HL-60/S4 (cell line): ENCODE data around the gene SEPTIN7.

Source experiments
- in situ Hi-C: fragments of 300-500 bp; cut with MboI; formaldehyde crosslinking; loops from 2 replicates; pipeline ENCODE4 v1.14.3; 2022; ENCODE audit warnings: low sequenced_read_pairs

SEPTIN7 gene

GRCh38 chr7:35785250-35785649 is 15.6 kb upstream of the SEPTIN7 start:
- in situ Hi-C loops, result no loop called here

GRCh38 chr7:35787925-35788324 is 12.9 kb upstream of the SEPTIN7 start:
- in situ Hi-C loops, result no loop called here

- in situ Hi-C loops, result no loop called here
Observed at GRCh38 chr7:35792472-35792871, 8.4 kb upstream of the SEPTIN7 start.

GRCh38 chr7:35792873-35793489 is 7.9 kb upstream of the SEPTIN7 start:
- in situ Hi-C loops, result no loop called here

- in situ Hi-C loops, result no loop called here
Observed at GRCh38 chr7:35797311-35797710, 3.5 kb upstream of the SEPTIN7 start.

- in situ Hi-C loops, result no loop called here
Observed at GRCh38 chr7:35799846-35800717, 775 bp upstream of the SEPTIN7 start.

- in situ Hi-C loops, result no loop called here
Observed at GRCh38 chr7:35801392-35802101, 690 bp downstream of the SEPTIN7 start.

GRCh38 chr7:35802102-35802466 is 1.2 kb downstream of the SEPTIN7 start:
- in situ Hi-C loops, result no loop called here

- in situ Hi-C loops, result no loop called here
Observed at GRCh38 chr7:35802649-35803048, 1.8 kb downstream of the SEPTIN7 start.

GRCh38 chr7:35804231-35804970 is 3.5 kb downstream of the SEPTIN7 start:
- in situ Hi-C loops, result no loop called here

- in situ Hi-C loops, result no loop called here
Observed at GRCh38 chr7:35805876-35806275, 5.0 kb downstream of the SEPTIN7 start.

GRCh38 chr7:35816514-35816913 is 15.7 kb downstream of the SEPTIN7 start:
- in situ Hi-C loops, result no loop called here

- in situ Hi-C loops, result no loop called here
Observed at GRCh38 chr7:35817181-35817580, 16.3 kb downstream of the SEPTIN7 start.

GRCh38 chr7:35817930-35818329 is 17.1 kb downstream of the SEPTIN7 start:
- in situ Hi-C loops, result no loop called here

- in situ Hi-C loops, result no loop called here
Observed at GRCh38 chr7:35818513-35818912, 17.7 kb downstream of the SEPTIN7 start.

GRCh38 chr7:35819310-35819709 is 18.5 kb downstream of the SEPTIN7 start:
- in situ Hi-C loops, result no loop called here

- in situ Hi-C loops, result no loop called here
Observed at GRCh38 chr7:35819954-35820703, 19.3 kb downstream of the SEPTIN7 start.

- in situ Hi-C loops, result no loop called here
Observed at GRCh38 chr7:35820858-35821257, 20.0 kb downstream of the SEPTIN7 start.

GRCh38 chr7:35823440-35823839 is 22.6 kb downstream of the SEPTIN7 start:
- in situ Hi-C loops, result no loop called here

- in situ Hi-C loops, result no loop called here
Observed at GRCh38 chr7:35825974-35826373, 25.1 kb downstream of the SEPTIN7 start.
